ENCODE results near the gene UNC93B1.
"Not testable (repeated sequence)": the region's sequence is repeated elsewhere in the genome, so short reads cannot be mapped to it uniquely, and the experiment has no call there.

UNC93B1 gene

DNA sequence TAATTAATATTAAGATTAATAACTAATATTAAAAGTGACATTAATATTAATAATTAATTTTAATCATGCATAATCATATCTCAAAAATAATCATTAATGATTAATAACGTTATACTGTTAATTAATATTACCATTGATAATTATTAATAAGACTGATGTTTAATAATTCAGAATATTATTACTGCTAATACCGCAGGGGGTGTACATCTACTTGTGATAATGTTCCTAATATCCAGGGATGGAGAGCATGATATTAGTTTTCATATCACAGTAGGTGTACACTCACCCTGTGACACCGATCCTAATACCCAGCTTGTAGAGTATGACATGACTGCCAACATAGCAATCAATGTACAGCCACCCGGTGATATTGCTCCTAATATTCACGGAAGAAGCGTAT is 18.6 kb downstream of the UNC93B1 start:
- not testable (repeated sequence) for DNase-seq

DNA sequence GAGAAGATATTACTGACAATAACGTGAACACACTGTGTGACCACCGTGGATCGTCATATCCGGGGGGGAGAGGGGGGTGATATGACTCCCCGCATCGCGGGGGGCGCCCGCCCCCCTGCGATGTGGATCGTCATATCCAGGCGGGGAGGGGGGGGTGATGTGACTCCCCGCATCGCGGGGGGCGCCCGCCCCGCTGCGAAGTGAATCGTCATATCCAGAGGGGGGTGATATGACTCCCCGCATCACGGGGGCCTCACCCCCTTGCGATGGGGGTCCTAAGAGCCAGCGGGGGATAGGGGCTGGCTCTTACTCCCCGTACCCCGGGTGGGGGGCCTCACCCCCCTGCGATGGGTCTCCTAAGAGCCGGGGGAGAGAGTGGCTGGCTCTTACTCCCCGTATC is 19.9 kb downstream of the UNC93B1 start:
- no peak for DNase-seq

DNA sequence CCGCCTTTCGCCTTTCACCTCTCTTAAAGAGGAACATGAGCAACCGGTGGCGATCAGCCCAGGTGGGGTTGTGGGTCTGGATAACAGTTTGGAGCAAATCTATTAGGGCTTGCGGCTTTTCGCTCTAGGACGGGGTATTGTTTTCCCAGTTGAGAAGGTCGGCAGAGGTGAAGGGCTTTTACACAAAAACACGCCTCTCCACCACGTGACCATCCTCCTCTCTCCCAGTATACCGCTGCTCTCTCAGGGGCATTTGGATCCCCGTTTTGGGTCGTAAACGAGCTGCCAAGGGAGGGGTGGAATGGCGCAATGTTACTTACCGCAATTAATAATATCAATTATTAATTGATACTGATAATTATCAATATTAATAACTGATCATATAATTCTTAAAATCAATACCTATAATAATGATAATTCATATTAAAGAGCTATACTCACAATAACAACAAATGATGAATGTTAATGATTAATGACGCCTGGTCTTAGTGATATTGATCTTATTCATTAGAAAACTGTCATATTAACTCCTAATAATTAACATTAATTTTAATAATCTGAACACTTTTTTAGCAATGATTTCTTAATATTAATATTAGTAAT is 21.5 kb downstream of the UNC93B1 start:
- not testable (repeated sequence) for DNase-seq

DNA sequence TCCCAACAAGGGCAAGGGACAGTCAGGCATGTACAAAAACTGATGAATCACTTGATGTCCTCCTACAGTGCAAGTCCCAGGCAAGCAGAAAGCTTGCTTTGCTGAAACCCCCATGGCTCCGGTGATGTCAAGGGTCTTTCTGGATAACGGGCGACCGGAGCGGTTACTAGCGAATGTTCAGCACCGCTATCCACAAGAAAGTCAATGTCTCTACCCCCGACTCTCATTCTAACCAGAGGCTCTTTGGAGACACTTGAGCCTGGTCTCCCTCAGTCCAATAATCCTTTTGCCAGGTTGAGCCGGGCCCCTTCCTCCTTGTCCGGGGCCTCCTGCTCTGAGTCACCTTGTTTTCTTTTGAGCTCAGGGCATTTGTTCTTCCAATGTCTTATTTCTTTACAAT is 22.7 kb downstream of the UNC93B1 start:
- DNase-seq = not testable (repeated sequence)

DNA sequence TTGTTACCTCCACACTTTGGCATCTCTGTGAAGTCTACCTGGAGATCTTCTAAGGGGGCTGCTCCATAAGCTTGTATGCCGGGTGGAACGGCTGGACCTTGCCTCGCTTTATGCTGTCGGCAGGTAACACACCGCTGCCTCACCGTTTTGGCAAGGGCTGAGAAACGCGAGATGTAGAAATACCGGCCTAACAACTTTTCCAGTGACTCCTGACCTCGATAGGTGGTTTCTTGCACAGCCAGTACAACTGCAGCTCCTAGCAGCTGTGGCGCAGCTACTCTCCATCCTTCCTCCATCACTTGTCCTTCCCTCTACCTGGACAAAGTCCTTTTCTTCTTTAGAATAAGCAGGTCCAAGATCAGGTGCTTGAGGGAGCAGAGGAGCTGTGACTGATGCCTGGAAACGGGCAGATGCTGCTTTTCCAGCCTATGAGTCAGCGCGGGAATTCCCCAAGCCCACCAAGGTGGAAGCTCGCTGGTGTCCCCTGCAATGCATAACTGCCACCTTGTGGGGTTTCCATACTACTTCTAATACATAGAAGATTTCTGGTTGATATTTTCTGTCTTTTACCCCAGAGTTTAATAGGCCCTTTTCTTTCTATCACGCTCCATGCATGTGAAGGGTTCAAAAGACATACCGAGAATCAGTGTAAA is 25.0 kb downstream of the UNC93B1 start:
- not testable (repeated sequence) for DNase-seq

DNA sequence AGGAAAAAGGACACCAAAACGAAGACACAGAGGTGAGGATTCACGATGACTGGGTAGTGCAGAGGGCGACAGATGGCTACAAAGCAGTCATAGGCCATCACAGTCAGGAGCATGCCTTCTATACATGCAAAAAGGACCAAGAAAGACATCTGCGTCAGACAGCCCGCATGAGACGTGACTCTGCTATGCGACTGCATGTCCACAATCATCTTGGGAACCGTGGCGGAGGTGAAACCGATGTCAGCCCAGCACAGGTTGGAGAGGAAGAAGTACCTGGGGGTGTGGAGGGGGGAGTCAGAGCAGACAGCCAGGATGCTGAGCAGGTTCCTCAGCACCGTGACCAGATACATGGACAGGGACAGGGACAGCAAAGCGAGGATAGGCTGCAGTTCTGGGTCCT is 29.2 kb downstream of the UNC93B1 start:
- not testable (repeated sequence) for DNase-seq

DNA sequence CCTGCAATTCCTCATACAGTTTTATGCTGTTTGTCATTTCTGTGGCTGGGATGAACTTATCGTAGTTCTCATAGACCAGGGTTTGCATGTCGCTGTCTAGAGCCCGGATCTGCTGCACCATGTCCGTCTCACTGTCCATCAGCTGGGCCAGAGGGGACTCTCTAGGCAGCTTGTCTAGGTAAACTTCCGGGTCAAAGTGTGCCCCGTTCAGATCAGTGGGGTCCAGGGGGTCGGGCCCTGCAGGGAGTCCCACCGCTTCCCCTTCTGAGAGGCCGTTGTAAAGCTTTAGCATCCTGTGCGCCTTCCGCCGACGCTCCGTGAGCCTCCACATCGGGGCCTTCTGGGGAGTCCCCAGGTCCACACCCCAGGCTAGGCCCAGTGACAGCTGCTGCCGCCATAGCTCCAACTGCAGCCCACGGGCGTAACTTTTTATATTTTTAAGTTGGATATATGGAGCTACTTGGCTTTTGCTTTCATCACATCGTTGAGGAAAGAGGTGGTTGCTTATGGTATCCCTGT is 38.0 kb downstream of the UNC93B1 start:
- DNase-seq = not testable (repeated sequence)

DNA sequence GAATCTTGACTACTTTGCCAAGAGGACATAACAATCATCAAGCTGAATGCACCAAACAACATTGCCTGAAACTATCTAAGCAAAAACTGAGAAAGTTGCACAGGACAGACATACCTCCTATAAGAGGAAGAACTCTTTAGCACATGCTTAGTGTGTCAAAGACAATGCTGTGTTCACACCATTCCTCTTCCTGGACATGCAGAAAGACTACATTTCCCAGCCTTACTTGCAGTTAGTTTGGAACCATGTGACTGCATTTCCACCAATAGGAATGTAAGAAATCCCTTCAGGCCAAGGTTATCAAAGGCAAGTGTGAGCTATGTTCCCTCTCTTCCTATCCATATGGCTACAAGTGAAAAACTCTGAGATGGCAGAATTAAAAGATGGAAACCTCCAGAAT is 39.2 kb downstream of the UNC93B1 start:
- not testable (repeated sequence) for DNase-seq

DNA sequence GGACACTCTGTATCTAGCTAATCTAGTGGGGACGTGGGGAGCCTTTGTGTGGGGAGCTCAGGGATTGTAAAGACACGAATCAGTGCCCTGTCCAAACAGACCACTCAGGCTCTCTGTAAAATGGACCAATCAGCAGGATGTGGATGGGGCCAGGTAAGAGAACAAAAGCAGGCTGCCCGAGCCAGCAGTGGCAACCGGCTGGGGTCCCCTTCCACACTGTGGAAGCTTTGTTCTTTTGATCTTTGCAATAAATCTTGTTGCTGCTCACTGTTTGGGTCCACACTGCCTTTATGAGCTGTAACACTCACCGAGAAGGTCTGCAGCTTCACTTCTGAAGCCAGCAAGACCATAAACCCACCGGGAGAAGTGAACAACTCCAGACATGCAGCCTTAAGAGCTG is 40.0 kb downstream of the UNC93B1 start:
- not testable (repeated sequence) for DNase-seq

DNA sequence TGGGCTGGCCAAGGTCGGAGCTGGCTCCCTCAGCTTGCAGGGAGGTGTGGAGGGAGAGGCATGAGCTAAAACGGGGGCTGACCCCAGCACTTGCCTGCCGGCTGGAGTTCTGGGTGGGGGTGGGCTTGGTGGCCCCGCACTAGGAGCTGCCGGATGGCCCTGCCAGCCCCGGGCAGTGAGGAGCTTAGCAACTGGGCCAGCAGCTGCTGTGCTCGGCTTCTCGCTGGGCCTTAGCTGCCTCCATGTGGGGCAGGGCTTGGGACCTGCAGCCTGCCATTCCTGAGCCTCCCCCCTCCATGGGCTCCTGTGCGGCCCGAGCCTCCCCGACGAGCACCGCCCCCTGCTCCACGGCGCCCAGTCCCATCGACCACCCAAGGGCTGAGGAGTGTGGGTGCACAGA is 40.7 kb downstream of the UNC93B1 start:
- not testable (repeated sequence) for DNase-seq

DNA sequence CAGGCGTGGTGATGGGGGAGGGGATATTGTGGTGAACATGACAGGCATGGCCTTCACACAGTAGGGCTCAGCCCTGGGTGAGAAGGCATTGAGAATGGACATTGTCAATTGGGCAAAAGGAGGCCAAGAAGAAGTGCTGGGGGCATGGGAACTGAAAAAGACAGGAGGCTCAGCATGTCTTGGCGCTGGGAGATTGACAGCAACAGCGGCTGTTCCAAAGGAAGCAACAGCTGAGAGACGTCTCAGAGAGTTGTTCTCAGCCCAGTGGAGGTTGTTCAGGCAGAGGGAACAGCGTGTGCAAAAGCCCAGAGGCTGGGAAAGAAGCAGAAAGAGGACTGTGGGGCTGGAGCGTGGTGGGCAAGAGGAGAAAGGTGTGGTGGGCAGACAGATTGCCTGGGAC is 47.7 kb downstream of the UNC93B1 start:
- not testable (repeated sequence) for DNase-seq

DNA sequence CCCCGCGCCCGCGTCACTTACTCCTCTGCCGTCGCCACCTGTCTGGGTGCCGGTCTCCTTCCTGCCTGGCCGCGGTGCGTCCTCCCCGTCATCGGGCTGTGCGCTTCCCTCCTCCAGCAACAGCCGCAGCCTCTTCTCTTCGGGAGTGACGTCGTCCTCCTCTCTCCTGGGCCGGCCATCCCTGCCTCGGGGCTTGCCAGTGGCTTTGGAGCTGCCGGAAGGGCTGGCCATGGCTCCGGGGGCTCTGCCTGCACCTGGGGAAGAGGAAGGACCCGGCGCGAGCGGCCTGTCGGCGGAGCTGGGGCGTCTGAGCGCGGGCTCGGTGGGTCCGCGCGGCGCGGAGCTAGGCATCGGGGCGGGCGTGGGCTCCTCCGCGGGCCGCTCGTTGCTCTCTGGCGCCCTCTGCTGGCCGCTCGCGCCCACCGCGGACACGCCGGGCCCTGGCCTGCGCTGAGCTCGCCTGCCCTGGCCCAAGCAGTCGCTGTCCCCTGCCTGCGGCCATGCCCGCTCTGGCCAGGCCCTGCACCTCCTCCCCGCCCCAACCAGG is 48.4 kb downstream of the UNC93B1 start:
- peak; percentile 94 for DNase-seq

DNA sequence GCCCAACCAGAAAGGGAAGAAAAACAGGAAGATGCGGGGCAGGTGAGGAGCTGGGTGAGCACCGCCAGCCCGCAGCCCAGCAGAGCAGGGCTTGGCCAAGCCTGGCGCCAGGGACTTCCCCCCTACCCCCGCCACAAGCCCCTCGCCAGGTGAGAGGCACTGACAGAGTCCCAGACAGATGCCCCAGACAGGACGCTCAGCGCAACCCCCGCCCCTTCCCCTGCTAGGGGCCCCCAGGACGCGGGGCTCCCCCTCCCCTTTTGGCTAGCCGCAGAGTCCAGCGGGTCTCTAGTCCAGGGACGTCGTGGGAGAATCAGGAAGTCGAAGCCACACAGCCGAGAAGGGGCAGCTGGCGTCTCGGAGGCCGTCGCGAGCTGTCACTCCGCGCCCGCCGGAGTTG is 48.9 kb downstream of the UNC93B1 start:
- not testable (repeated sequence) for DNase-seq

DNA sequence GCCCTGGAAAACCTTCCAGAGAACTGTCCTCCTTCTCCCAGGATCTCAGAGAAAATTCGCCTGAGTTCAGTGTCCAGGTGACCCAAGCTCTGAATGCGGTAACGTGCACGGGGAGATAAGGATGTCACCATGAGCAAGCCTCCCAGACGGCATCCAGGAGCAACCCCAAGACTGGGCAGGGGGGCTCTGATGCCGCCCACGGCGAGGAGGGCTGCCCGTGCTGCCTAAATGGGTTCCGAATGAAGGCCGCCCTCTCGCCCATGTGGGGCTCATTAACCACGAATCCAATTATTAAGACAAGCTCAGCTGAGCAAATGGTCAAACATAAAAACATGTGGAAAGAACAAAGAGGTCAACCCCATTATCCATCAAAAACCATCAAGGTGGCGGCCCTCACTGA is 49.6 kb downstream of the UNC93B1 start:
- peak; percentile 12 for DNase-seq

DNA sequence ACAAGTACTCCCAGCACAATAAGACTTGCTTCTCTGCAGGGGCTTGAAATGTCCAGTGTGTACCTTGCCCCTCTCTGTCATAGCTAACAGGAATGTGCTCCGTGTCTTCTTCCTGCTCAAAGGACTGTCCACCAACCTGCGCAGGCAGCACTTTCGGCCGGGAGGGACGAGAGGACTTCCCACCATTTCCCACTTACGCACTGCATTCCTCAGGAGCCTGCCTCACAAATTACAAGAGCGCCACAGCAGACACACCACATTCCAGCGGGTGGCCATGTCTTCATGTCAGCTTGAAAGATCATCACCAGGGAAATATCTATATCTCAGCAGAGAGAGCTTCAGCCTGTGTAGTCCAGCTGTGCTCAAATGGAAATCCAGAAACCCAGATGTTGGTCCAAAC is 53.2 kb downstream of the UNC93B1 start:
- not testable (repeated sequence) for DNase-seq

DNA sequence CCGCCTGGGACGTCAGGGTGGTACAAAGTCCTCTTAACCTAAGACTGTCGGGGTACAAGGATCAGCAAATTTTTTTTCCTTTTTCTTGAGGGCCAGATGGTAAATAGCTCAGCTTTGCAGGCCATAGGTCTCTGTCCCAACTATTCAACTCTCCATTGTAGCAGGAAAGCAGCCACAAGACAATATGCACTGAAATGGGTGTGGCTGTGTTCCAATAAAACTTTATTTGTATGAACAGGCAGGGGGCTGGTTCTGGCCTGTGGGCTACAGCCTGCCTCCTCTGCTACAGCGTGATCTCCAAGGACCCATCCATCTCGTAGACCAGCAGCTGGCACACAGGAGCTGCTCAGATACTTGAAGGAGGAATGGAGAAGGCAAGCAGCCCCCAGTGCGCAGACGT is 56.1 kb downstream of the UNC93B1 start:
- DNase-seq = not testable (repeated sequence)

DNA sequence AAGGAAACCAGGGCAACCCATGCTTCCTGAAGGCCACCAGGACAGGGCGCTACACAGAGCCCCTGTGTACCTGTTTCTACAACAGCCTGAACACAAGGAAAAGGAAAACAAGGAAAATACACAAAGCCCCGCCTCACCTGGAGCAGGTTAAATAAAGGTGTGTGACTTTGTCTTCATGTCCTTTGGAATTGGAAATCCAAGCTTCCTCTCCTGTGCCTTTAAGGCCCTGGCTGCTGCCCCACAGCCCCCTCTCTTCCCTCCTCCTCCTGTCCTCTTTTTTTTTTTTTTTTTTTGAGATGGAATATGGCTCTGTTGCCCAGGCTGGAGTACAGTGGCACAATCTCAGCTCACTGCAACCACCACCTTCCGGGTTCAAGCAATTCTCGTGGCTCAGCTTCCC is 57.5 kb downstream of the UNC93B1 start:
- DNase-seq = not testable (repeated sequence)

DNA sequence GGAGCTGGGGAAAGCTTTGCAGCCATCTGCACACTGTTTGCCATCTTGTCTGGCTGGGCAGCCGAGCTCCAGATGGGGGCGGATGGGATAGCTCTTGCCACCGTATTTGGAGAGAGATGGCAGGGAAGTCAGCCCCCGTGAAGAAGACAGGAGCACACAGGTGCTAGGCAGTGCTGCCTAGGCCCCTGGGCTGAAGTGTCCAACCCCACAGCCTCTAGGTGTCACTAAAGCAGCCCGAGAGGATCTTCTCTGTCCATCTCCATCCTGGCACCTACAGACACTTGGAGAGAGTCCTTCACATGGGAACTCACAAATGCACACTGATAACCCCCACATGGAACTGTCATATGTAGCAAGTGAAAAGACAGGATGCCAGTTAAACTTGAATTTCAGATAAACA is 60.5 kb downstream of the UNC93B1 start:
- not testable (repeated sequence) for DNase-seq

Measured in retina (tissue), 1 donor.